WTC11 (cell line): ENCODE measurements around the gene CCNF. TPM values are rescaled to one million over a fixed set of nuclear protein-coding genes. Genes with fewer than 3 reads are reported as not detected.

Experiments used
- ATAC-seq: fragments of 200-7000 bp; cut with Tn5 transposase; 2 replicates; pipeline ENCODE4 v1.10.0; 2021; ENCODE audit warnings: mild to moderate bottlenecking, moderate library complexity
- CTCF ChIA-PET: fragments of 300-600 bp; sonication (Branson Sonifier 250); formaldehyde crosslinking; loops from one replicate; lab custom pipeline; 2021; ENCODE audit warnings: antibody characterized with exemption; lab: Charles Lee
- POLR2A ChIA-PET: fragments of 350-600 bp; sonication (Branson Sonifier 250); formaldehyde crosslinking; loops from one replicate; lab custom pipeline; 2021; ENCODE audit warnings: antibody characterized with exemption; lab: Charles Lee
- DNase-seq: peaks from one replicate; pipeline ENCODE4 v3.0.0; 2021; ENCODE audit warnings: low spot score
- H3K27ac Mint-ChIP-seq: 2 replicates; pipeline ENCODE4 v1.8.0; 2021; ENCODE audit warnings: mixed read lengths
- H3K27me3 Mint-ChIP-seq: 2 replicates; pipeline ENCODE4 v1.8.0; 2021; ENCODE audit warnings: low read depth, mild to moderate bottlenecking, moderate library complexity, mixed read lengths
- H3K36me3 Mint-ChIP-seq: 2 replicates; pipeline ENCODE4 v1.8.0; 2021; ENCODE audit warnings: mixed read lengths
- H3K4me1 Mint-ChIP-seq: 2 replicates; pipeline ENCODE4 v1.8.0; 2022; ENCODE audit warnings: mixed read lengths
- H3K4me3 Mint-ChIP-seq: 2 replicates; pipeline ENCODE4 v1.8.0; 2021; ENCODE audit warnings: mild to moderate bottlenecking, moderate library complexity, mixed read lengths
- H3K9me3 Mint-ChIP-seq: 2 replicates; pipeline ENCODE4 v1.8.0; 2021; ENCODE audit warnings: mixed read lengths
- EMX1 ChIP-seq: fragments of 250-450 bp; sonication (Bioruptor Pico); IDR thresholded peaks from 2 replicates; pipeline ENCODE4 v1.8.0; 2021; ENCODE audit warnings: mild to moderate bottlenecking
- FOXJ3 ChIP-seq: sonication (generic); formaldehyde crosslinking; IDR thresholded peaks from 2 replicates; pipeline ENCODE4 v1.9.0; 2021; ENCODE audit warnings: missing genetic modification reagents, mild to moderate bottlenecking, borderline replicate concordance
- FOXK1 ChIP-seq: sonication (generic); formaldehyde crosslinking; IDR thresholded peaks from 2 replicates; pipeline ENCODE4 v1.8.0; 2022; ENCODE audit warnings: mild to moderate bottlenecking, moderate library complexity, missing genetic modification reagents
- JUN ChIP-seq: sonication (generic); formaldehyde crosslinking; IDR thresholded peaks from 2 replicates; pipeline ENCODE4 v1.8.0; 2023; ENCODE audit warnings: mild to moderate bottlenecking, missing genetic modification reagents
- NR2C2 ChIP-seq: sonication (generic); formaldehyde crosslinking; IDR thresholded peaks from 2 replicates; pipeline ENCODE4 v1.8.0; 2022; ENCODE audit warnings: mild to moderate bottlenecking, missing genetic modification reagents
- SOX15 ChIP-seq: fragments of 250-450 bp; sonication (Bioruptor Pico); IDR thresholded peaks from 2 replicates; pipeline ENCODE4 v1.9.0; 2021; ENCODE audit warnings: mild to moderate bottlenecking
- SP1 ChIP-seq: sonication (generic); formaldehyde crosslinking; conservative IDR thresholded peaks from 2 replicates; pipeline ENCODE4 v1.8.1; 2022; ENCODE audit warnings: missing genetic modification reagents
- ZNF121 ChIP-seq: sonication (generic); formaldehyde crosslinking; IDR thresholded peaks from 2 replicates; pipeline ENCODE4 v1.8.0; 2023; ENCODE audit warnings: missing genetic modification reagents
- ZNF219 ChIP-seq: sonication (generic); formaldehyde crosslinking; IDR thresholded peaks from 2 replicates; pipeline ENCODE4 v1.8.0; 2023; ENCODE audit warnings: missing genetic modification reagents, mild to moderate bottlenecking, borderline replicate concordance
- ZNF396 ChIP-seq: fragments of 250-450 bp; sonication (Bioruptor Pico); IDR thresholded peaks from 2 replicates; pipeline ENCODE4 v1.8.0; 2021; ENCODE audit warnings: mild to moderate bottlenecking, moderate library complexity, borderline replicate concordance
- total RNA-seq: library from RNA; stranded (reverse); gene quantifications from 3 replicates; pipeline ENCODE4 v1.2.3, GENCODE V29; 2021
- TF ChIP-seq, protein P1 (sequence below): sonication (generic); formaldehyde crosslinking; IDR thresholded peaks from 2 replicates; pipeline ENCODE4 v1.8.0; 2023; ENCODE audit warnings: missing genetic modification reagents
- TF ChIP-seq, protein P2 (sequence below): sonication (generic); formaldehyde crosslinking; IDR thresholded peaks from 2 replicates; pipeline ENCODE4 v1.8.1; 2022; ENCODE audit warnings: mild to moderate bottlenecking, missing genetic modification reagents, moderate library complexity, borderline replicate concordance
- TF ChIP-seq, protein P3 (sequence below): fragments of 250-450 bp; sonication (Bioruptor Pico); IDR thresholded peaks from 2 replicates; pipeline ENCODE4 v1.9.0; 2021; ENCODE audit warnings: mild to moderate bottlenecking, borderline replicate concordance
- TF ChIP-seq, protein P4 (sequence below): sonication (generic); formaldehyde crosslinking; IDR thresholded peaks from 2 replicates; pipeline ENCODE4 v1.8.1; 2023; ENCODE audit warnings: mild to moderate bottlenecking, missing genetic modification reagents, borderline replicate concordance
- TF ChIP-seq, protein P5 (sequence below): sonication (generic); formaldehyde crosslinking; IDR thresholded peaks from 2 replicates; pipeline ENCODE4 v1.8.0; 2023; ENCODE audit warnings: mild to moderate bottlenecking, missing genetic modification reagents
- TF ChIP-seq, protein P6 (sequence below): fragments of 250-450 bp; sonication (Bioruptor Pico); IDR thresholded peaks from 2 replicates; pipeline ENCODE4 v1.8.0; 2021; ENCODE audit warnings: mild to moderate bottlenecking
- TF ChIP-seq, protein P7 (sequence below): sonication (generic); formaldehyde crosslinking; IDR thresholded peaks from 2 replicates; pipeline ENCODE4 v1.8.1; 2023; ENCODE audit warnings: mild to moderate bottlenecking, moderate library complexity, missing genetic modification reagents

The CCNF gene
- total RNA-seq, 1 experiment from 2014 or later: 65.7 TPM

DNA sequence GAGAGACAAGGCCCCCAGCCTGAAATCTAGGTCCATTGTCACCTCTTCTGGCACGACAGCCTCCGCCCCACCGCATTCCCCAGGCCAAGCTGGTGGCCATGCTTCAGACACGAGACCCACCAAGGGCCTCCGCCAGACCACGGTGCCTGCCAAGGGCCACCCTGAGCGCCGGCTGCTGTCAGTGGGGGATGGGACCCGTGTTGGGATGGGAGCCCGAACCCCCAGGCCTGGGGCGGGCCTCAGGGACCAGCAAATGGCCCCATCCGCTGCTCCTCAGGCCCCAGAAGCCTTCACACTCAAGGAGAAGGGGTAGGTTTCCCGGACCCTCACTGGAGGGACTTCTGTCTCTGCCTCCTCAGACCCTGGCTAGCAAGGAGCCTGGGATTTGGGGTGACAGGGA is 31.7 kb downstream of the CCNF start (continued):
- TF ChIP-seq, protein P1, sequence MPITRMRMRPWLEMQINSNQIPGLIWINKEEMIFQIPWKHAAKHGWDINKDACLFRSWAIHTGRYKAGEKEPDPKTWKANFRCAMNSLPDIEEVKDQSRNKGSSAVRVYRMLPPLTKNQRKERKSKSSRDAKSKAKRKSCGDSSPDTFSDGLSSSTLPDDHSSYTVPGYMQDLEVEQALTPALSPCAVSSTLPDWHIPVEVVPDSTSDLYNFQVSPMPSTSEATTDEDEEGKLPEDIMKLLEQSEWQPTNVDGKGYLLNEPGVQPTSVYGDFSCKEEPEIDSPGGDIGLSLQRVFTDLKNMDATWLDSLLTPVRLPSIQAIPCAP (CRISPR knock-in tag): no peak
- TF ChIP-seq EMX1 (CRISPR knock-in tag) (no peak), JUN (no peak), ZNF219 (CRISPR knock-in tag) (no peak), ZNF121 (CRISPR knock-in tag) (no peak), ZNF396 (CRISPR knock-in tag) (no peak), FOXK1 (no peak), NR2C2 (no peak)
- TF ChIP-seq, protein P2, sequence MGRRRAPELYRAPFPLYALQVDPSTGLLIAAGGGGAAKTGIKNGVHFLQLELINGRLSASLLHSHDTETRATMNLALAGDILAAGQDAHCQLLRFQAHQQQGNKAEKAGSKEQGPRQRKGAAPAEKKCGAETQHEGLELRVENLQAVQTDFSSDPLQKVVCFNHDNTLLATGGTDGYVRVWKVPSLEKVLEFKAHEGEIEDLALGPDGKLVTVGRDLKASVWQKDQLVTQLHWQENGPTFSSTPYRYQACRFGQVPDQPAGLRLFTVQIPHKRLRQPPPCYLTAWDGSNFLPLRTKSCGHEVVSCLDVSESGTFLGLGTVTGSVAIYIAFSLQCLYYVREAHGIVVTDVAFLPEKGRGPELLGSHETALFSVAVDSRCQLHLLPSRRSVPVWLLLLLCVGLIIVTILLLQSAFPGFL (CRISPR knock-in tag): no peak
- TF ChIP-seq, protein P3, sequence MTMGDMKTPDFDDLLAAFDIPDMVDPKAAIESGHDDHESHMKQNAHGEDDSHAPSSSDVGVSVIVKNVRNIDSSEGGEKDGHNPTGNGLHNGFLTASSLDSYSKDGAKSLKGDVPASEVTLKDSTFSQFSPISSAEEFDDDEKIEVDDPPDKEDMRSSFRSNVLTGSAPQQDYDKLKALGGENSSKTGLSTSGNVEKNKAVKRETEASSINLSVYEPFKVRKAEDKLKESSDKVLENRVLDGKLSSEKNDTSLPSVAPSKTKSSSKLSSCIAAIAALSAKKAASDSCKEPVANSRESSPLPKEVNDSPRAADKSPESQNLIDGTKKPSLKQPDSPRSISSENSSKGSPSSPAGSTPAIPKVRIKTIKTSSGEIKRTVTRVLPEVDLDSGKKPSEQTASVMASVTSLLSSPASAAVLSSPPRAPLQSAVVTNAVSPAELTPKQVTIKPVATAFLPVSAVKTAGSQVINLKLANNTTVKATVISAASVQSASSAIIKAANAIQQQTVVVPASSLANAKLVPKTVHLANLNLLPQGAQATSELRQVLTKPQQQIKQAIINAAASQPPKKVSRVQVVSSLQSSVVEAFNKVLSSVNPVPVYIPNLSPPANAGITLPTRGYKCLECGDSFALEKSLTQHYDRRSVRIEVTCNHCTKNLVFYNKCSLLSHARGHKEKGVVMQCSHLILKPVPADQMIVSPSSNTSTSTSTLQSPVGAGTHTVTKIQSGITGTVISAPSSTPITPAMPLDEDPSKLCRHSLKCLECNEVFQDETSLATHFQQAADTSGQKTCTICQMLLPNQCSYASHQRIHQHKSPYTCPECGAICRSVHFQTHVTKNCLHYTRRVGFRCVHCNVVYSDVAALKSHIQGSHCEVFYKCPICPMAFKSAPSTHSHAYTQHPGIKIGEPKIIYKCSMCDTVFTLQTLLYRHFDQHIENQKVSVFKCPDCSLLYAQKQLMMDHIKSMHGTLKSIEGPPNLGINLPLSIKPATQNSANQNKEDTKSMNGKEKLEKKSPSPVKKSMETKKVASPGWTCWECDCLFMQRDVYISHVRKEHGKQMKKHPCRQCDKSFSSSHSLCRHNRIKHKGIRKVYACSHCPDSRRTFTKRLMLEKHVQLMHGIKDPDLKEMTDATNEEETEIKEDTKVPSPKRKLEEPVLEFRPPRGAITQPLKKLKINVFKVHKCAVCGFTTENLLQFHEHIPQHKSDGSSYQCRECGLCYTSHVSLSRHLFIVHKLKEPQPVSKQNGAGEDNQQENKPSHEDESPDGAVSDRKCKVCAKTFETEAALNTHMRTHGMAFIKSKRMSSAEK (CRISPR knock-in tag): no peak
- TF ChIP-seq, protein P4, sequence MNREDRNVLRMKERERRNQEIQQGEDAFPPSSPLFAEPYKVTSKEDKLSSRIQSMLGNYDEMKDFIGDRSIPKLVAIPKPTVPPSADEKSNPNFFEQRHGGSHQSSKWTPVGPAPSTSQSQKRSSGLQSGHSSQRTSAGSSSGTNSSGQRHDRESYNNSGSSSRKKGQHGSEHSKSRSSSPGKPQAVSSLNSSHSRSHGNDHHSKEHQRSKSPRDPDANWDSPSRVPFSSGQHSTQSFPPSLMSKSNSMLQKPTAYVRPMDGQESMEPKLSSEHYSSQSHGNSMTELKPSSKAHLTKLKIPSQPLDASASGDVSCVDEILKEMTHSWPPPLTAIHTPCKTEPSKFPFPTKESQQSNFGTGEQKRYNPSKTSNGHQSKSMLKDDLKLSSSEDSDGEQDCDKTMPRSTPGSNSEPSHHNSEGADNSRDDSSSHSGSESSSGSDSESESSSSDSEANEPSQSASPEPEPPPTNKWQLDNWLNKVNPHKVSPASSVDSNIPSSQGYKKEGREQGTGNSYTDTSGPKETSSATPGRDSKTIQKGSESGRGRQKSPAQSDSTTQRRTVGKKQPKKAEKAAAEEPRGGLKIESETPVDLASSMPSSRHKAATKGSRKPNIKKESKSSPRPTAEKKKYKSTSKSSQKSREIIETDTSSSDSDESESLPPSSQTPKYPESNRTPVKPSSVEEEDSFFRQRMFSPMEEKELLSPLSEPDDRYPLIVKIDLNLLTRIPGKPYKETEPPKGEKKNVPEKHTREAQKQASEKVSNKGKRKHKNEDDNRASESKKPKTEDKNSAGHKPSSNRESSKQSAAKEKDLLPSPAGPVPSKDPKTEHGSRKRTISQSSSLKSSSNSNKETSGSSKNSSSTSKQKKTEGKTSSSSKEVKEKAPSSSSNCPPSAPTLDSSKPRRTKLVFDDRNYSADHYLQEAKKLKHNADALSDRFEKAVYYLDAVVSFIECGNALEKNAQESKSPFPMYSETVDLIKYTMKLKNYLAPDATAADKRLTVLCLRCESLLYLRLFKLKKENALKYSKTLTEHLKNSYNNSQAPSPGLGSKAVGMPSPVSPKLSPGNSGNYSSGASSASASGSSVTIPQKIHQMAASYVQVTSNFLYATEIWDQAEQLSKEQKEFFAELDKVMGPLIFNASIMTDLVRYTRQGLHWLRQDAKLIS: no peak

DNA sequence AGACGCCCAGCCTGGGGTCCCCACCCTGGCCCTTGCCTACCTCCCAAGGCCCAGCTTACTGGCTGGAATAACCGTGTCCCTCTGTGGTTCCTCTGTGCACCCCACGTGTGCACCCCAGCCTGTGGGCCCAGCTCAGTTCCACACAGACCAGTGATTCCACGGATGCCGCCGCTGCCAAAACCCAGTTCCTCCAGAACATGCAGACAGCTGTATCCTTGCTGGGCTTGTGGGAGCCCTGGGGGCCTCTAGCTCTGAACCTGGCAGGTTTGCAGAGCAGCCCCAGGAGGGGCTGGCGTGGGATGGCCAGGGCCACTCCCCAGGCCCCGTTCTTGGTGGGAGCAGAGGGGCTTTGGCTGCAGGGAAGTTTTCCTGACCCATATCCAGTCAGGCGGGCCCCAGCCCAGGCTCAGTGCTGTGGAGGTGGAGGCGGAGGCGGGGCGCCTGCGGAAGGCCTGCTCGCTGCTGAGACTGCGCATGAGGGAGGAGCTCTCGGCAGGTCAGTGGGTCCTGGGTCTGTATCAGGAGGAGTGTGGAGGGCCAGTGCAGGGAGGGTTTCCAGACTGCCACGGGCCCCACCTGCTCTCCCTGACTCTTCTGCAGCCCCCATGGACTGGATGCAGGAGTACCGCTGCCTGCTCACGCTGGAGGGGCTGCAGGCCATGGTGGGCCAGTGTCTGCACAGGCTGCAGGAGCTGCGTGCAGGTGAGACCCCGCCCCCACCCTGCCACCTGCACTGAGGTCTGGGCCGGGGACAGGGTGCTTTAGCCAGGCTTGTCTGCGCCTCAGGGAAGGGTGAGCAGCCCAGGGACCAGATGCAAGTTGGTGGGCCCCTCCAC is 33.0 kb downstream of the CCNF start:
- no peaks in the 10 kb centered on the region for H3K9me3 Mint-ChIP-seq
- peaks cover 11% of the 10 kb centered on the region; the same call in 1 of the 2 replicates for H3K36me3 Mint-ChIP-seq
- no peak for DNase-seq
- no peak overlapping the region for H3K27ac Mint-ChIP-seq
- H3K4me3 Mint-ChIP-seq: no peak overlapping the region
- ChIA-PET POLR2A (no interaction called here), CTCF (interaction anchor here (0.5 kb wide), 1 partner anchor 128 kb away, joined by 3 read pairs; no protein-coding TSS in a partner anchor)
- H3K27me3 Mint-ChIP-seq: no peaks in the 10 kb centered on the region
- H3K4me1 Mint-ChIP-seq: peaks cover 11% of the 10 kb centered on the region
- no peak for ATAC-seq
- TF ChIP-seq, protein P5, sequence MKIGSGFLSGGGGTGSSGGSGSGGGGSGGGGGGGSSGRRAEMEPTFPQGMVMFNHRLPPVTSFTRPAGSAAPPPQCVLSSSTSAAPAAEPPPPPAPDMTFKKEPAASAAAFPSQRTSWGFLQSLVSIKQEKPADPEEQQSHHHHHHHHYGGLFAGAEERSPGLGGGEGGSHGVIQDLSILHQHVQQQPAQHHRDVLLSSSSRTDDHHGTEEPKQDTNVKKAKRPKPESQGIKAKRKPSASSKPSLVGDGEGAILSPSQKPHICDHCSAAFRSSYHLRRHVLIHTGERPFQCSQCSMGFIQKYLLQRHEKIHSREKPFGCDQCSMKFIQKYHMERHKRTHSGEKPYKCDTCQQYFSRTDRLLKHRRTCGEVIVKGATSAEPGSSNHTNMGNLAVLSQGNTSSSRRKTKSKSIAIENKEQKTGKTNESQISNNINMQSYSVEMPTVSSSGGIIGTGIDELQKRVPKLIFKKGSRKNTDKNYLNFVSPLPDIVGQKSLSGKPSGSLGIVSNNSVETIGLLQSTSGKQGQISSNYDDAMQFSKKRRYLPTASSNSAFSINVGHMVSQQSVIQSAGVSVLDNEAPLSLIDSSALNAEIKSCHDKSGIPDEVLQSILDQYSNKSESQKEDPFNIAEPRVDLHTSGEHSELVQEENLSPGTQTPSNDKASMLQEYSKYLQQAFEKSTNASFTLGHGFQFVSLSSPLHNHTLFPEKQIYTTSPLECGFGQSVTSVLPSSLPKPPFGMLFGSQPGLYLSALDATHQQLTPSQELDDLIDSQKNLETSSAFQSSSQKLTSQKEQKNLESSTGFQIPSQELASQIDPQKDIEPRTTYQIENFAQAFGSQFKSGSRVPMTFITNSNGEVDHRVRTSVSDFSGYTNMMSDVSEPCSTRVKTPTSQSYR: no peak
- TF ChIP-seq ZNF219 (CRISPR knock-in tag) (no peak), SP1 (no peak), FOXJ3 (no peak), SOX15 (no peak)
- TF ChIP-seq, protein P6, sequence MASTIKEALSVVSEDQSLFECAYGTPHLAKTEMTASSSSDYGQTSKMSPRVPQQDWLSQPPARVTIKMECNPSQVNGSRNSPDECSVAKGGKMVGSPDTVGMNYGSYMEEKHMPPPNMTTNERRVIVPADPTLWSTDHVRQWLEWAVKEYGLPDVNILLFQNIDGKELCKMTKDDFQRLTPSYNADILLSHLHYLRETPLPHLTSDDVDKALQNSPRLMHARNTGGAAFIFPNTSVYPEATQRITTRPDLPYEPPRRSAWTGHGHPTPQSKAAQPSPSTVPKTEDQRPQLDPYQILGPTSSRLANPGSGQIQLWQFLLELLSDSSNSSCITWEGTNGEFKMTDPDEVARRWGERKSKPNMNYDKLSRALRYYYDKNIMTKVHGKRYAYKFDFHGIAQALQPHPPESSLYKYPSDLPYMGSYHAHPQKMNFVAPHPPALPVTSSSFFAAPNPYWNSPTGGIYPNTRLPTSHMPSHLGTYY (CRISPR knock-in tag): no peak
- TF ChIP-seq, protein P7, sequence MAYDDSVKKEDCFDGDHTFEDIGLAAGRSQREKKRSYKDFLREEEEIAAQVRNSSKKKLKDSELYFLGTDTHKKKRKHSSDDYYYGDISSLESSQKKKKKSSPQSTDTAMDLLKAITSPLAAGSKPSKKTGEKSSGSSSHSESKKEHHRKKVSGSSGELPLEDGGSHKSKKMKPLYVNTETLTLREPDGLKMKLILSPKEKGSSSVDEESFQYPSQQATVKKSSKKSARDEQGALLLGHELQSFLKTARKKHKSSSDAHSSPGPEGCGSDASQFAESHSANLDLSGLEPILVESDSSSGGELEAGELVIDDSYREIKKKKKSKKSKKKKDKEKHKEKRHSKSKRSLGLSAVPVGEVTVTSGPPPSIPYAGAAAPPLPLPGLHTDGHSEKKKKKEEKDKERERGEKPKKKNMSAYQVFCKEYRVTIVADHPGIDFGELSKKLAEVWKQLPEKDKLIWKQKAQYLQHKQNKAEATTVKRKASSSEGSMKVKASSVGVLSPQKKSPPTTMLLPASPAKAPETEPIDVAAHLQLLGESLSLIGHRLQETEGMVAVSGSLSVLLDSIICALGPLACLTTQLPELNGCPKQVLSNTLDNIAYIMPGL (CRISPR knock-in tag): 0 out of 2 replicates have a peak, but pooled peaks have one; percentile 31
